ENCODE data around the gene NPY2R.
A peak's percentile ranks its signal among the peaks of the same experiment; 100 is the strongest.

NPY2R gene

GRCh38 chr4:155208258-155209054 is at the start of gene NPY2R:
Gene NPY2R, plus strand, starts transcription at chr4:155208636. Its CDS starts 5,304 bp downstream, at chr4:155213940.
- peak; percentile 75 for DNase-seq
- Histone ChIP-seq H3K9me3 (ENCODE audit: severe bottlenecking) (no peaks in the 10 kb centered on the region), H3K36me3 (no peaks in the 10 kb centered on the region), H3K27ac (no peak within 1 kb of the TSS), H3K4me3 (ENCODE audit: low read depth, low read length) (peak within 1 kb of the TSS; percentile 67), H3K27me3 (ENCODE audit: insufficient read depth, low read depth, severe bottlenecking) (no peaks in the 10 kb centered on the region)
- peak; percentile 85 for TF ChIP-seq CTCF (IDR thresholded peaks at IDR 0.05; ENCODE audit: low read depth, low read length)

GRCh38 chr4:155161357-155161756 is 47.1 kb upstream of the NPY2R start:
- Histone ChIP-seq H3K27me3 (ENCODE audit: insufficient read depth, low read depth, severe bottlenecking) (no peaks in the 10 kb centered on the region), H3K27ac (no peak overlapping the region), H3K9me3 (ENCODE audit: severe bottlenecking) (no peaks in the 10 kb centered on the region), H3K4me3 (ENCODE audit: low read depth, low read length) (no peak overlapping the region), H3K36me3 (no peaks in the 10 kb centered on the region)
- DNase-seq: no peak
- no peak for TF ChIP-seq CTCF (IDR thresholded peaks at IDR 0.05; ENCODE audit: low read depth, low read length)

- Histone ChIP-seq H3K27ac (no peak overlapping the region), H3K36me3 (no peaks in the 10 kb centered on the region), H3K9me3 (ENCODE audit: severe bottlenecking) (no peaks in the 10 kb centered on the region), H3K27me3 (ENCODE audit: insufficient read depth, low read depth, severe bottlenecking) (no peaks in the 10 kb centered on the region), H3K4me3 (ENCODE audit: low read depth, low read length) (no peak overlapping the region)
- DNase-seq: no peak
- no peak for TF ChIP-seq CTCF (IDR thresholded peaks at IDR 0.05; ENCODE audit: low read depth, low read length)
Measured at GRCh38 chr4:155164718-155165117, 43.7 kb upstream of the NPY2R start.

- Histone ChIP-seq H3K9me3 (ENCODE audit: severe bottlenecking) (no peaks in the 10 kb centered on the region), H3K27me3 (ENCODE audit: insufficient read depth, low read depth, severe bottlenecking) (no peaks in the 10 kb centered on the region), H3K36me3 (no peaks in the 10 kb centered on the region), H3K27ac (no peak overlapping the region), H3K4me3 (ENCODE audit: low read depth, low read length) (no peak overlapping the region)
- DNase-seq: no peak
- TF ChIP-seq CTCF (IDR thresholded peaks at IDR 0.05; ENCODE audit: low read depth, low read length): no peak
Measured at GRCh38 chr4:155170569-155170968, 37.9 kb upstream of the NPY2R start.

GRCh38 chr4:155173371-155173770 is 35.1 kb upstream of the NPY2R start:
- no peaks in the 10 kb centered on the region for H3K9me3 ChIP-seq (ENCODE audit: severe bottlenecking)
- no peak overlapping the region for H3K4me3 ChIP-seq (ENCODE audit: low read depth, low read length)
- no peaks in the 10 kb centered on the region for H3K27me3 ChIP-seq (ENCODE audit: insufficient read depth, low read depth, severe bottlenecking)
- TF ChIP-seq CTCF (IDR thresholded peaks at IDR 0.05; ENCODE audit: low read depth, low read length): no peak
- H3K27ac ChIP-seq: no peak overlapping the region
- DNase-seq: no peak
- no peaks in the 10 kb centered on the region for H3K36me3 ChIP-seq

- Histone ChIP-seq H3K9me3 (ENCODE audit: severe bottlenecking) (no peaks in the 10 kb centered on the region), H3K27ac (no peak overlapping the region), H3K27me3 (ENCODE audit: insufficient read depth, low read depth, severe bottlenecking) (no peaks in the 10 kb centered on the region), H3K4me3 (ENCODE audit: low read depth, low read length) (no peak overlapping the region), H3K36me3 (no peaks in the 10 kb centered on the region)
- TF ChIP-seq CTCF (IDR thresholded peaks at IDR 0.05; ENCODE audit: low read depth, low read length): no peak
- no peak for DNase-seq
Measured at GRCh38 chr4:155174668-155175067, 33.8 kb upstream of the NPY2R start.

Data from WERI-Rb-1 (cell line).